Endodermal cell (in vitro differentiated cells): ENCODE results near the gene GSTA4. TPM values are rescaled to one million over a fixed set of nuclear protein-coding genes. Genes with fewer than 3 reads are reported as not detected.
A peak's percentile ranks its signal among the peaks of the same experiment; 100 is the strongest.

Source experiments
- DNase-seq: peaks from one replicate; pipeline ENCODE4 v3.0.0-alpha.2; 2017
- H3K27ac ChIP-seq: 2 replicates; pipeline ENCODE4 v1.5.1; 2013; ENCODE audit warnings: mild to moderate bottlenecking, low read depth, low read length, moderate library complexity
- H3K27me3 ChIP-seq: 2 replicates; pipeline ENCODE4 v1.6.1; 2013; ENCODE audit warnings: mild to moderate bottlenecking, low read length, moderate library complexity; ENCODE audit not compliant: insufficient read depth, control insufficient read depth, poor library complexity, severe bottlenecking
- H3K36me3 ChIP-seq: 2 replicates; pipeline ENCODE4 v1.7.0; 2013; ENCODE audit warnings: mild to moderate bottlenecking, low read length, moderate library complexity; ENCODE audit not compliant: control insufficient read depth, insufficient read depth
- H3K4me1 ChIP-seq: one replicate; pipeline ENCODE4 v1.7.0; 2013; ENCODE audit warnings: low read length; ENCODE audit not compliant: control insufficient read depth, insufficient read depth
- H3K4me3 ChIP-seq: 2 replicates; pipeline ENCODE4 v1.5.1; 2013; ENCODE audit warnings: mild to moderate bottlenecking, low read length, moderate library complexity
- H3K9ac ChIP-seq: 2 replicates; pipeline ENCODE4 v1.6.1; 2013; ENCODE audit warnings: mild to moderate bottlenecking, low read length, moderate library complexity; ENCODE audit not compliant: poor library complexity, severe bottlenecking; ENCODE audit errors: extremely low read depth
- H3K9me3 ChIP-seq: 2 replicates; pipeline ENCODE4 v1.6.1; 2013; ENCODE audit warnings: mild to moderate bottlenecking, low read length, moderate library complexity; ENCODE audit not compliant: control insufficient read depth
- H3K27ac Mint-ChIP-seq: 2 replicates; pipeline ENCODE4 v1.8.0; 2020; ENCODE audit warnings: mixed read lengths
- H3K27me3 Mint-ChIP-seq: 2 replicates; pipeline ENCODE4 v1.8.0; 2021; ENCODE audit warnings: mild to moderate bottlenecking, mixed read lengths; ENCODE audit not compliant: insufficient read depth
- H3K36me3 Mint-ChIP-seq: 2 replicates; pipeline ENCODE4 v1.8.0; 2020; ENCODE audit warnings: low read depth, mixed read lengths
- H3K4me1 Mint-ChIP-seq: 2 replicates; pipeline ENCODE4 v1.8.0; 2020; ENCODE audit warnings: mixed read lengths
- H3K4me3 Mint-ChIP-seq: 2 replicates; pipeline ENCODE4 v1.8.0; 2020; ENCODE audit warnings: mild to moderate bottlenecking, moderate library complexity, mixed read lengths
- H3K9me3 Mint-ChIP-seq: 2 replicates; pipeline ENCODE4 v1.8.0; 2020; ENCODE audit warnings: mild to moderate bottlenecking, mixed read lengths
- CTCF ChIP-seq: fragments of 200-600 bp; sonication (generic); conservative IDR thresholded peaks from 2 replicates; pipeline ENCODE4 v1.5.0; 2021; ENCODE audit warnings: antibody characterized with exemption, mild to moderate bottlenecking
- WGBS, 2 experiments: methylation state at CpG; one replicate each; pipeline versions ENCODE4 v1.1.5 to v1.1.7; 2013; ENCODE audit warnings: missing lambda C conversion rate in 2 of 2, mixed read lengths in 1 of 2; ENCODE audit not compliant: insufficient coverage in 1 of 2, insufficient read length in 1 of 2; 5-methylcytosine and 5-hydroxymethylcytosine counted together
- total RNA-seq, 2 donors: library from RNA; stranded (reverse); fragmentation: NEBNext Ultra II Directional in 1 of 2; extraction: Animal tissue kit (Norgen Biotek cat#: 25700) in 1 of 2; gene quantifications; 2 replicates in 1 of 2; 3 replicates in 1 of 2; pipeline ENCODE4 v1.2.1, GENCODE V29; 2021

The GSTA4 gene
- total RNA-seq, 2 donors from 2014 or later = 22.0 to 36.1 TPM

GRCh38 chr6:52981222-52981900 is 13.7 kb downstream of the GSTA4 start:
- no peak overlapping the region for H3K4me3 Mint-ChIP-seq
- no peak overlapping the region for H3K27ac ChIP-seq
- no peaks in the 10 kb centered on the region for H3K36me3 ChIP-seq
- H3K27ac Mint-ChIP-seq = no peak overlapping the region
- TF ChIP-seq CTCF = no peak
- peaks cover 33% of the 10 kb centered on the region for H3K36me3 Mint-ChIP-seq
- H3K4me1 Mint-ChIP-seq = peaks cover 7% of the 10 kb centered on the region
- DNase-seq = no peak
- no peak overlapping the region for H3K4me3 ChIP-seq
- no peak overlapping the region for H3K9ac ChIP-seq
- no peaks in the 10 kb centered on the region for H3K9me3 Mint-ChIP-seq
- peaks cover 6% of the 10 kb centered on the region for H3K4me1 ChIP-seq
- H3K27me3 ChIP-seq = no peaks in the 10 kb centered on the region
- H3K27me3 Mint-ChIP-seq = no peaks in the 10 kb centered on the region
- H3K9me3 ChIP-seq = no peaks in the 10 kb centered on the region

- no peaks in the 10 kb centered on the region for H3K9me3 ChIP-seq
- no peak for TF ChIP-seq CTCF
- peaks cover 2% of the 10 kb centered on the region for H3K36me3 Mint-ChIP-seq
- no peaks in the 10 kb centered on the region for H3K27me3 ChIP-seq
- peaks cover 10% of the 10 kb centered on the region for H3K4me1 ChIP-seq
- no peak overlapping the region for H3K4me3 ChIP-seq
- H3K27ac Mint-ChIP-seq = peak overlapping the region; percentile 80
- 84 to 92% methylated on average over 2 to 3 of the region's 3 CpGs for WGBS, 2 experiments
- H3K4me1 Mint-ChIP-seq = peaks cover 19% of the 10 kb centered on the region
- no peak overlapping the region for H3K4me3 Mint-ChIP-seq
- H3K27ac ChIP-seq = peak overlapping the region; percentile 12
- no peak for DNase-seq
- no peak overlapping the region for H3K9ac ChIP-seq
- H3K36me3 ChIP-seq = no peaks in the 10 kb centered on the region
- no peaks in the 10 kb centered on the region for H3K9me3 Mint-ChIP-seq
- no peaks in the 10 kb centered on the region for H3K27me3 Mint-ChIP-seq
Measured at GRCh38 chr6:52976591-52977035, 18.5 kb downstream of the GSTA4 start.

GRCh38 chr6:52976149-52976548 is 18.9 kb downstream of the GSTA4 start:
- Histone ChIP-seq H3K9me3 (no peaks in the 10 kb centered on the region), H3K36me3 (no peaks in the 10 kb centered on the region), H3K27me3 (no peaks in the 10 kb centered on the region), H3K4me1 (peaks cover 10% of the 10 kb centered on the region), H3K27ac (no peak overlapping the region), H3K9ac (no peak overlapping the region), H3K4me3 (no peak overlapping the region)
- Mint-ChIP-seq H3K27ac (peak overlapping the region; percentile 80), H3K4me1 (peaks cover 19% of the 10 kb centered on the region), H3K4me3 (no peak overlapping the region), H3K9me3 (no peaks in the 10 kb centered on the region), H3K27me3 (no peaks in the 10 kb centered on the region), H3K36me3 (peaks cover 2% of the 10 kb centered on the region)
- no peak for DNase-seq
- 84 to 85% methylated on average over 3 to 4 of the region's 4 CpGs for WGBS, 2 experiments
- TF ChIP-seq CTCF = no peak
